HG03159 (cell line): ENCODE measurements around the gene FAT1.

Experiments
- ATAC-seq: cut with Tn5 transposase; IDR thresholded peaks from one replicate; pipeline ENCODE4 v1.9.1; 2021; ENCODE audit warnings: mild to moderate bottlenecking, moderate library complexity; ENCODE audit not compliant: unreplicated experiment

Gene FAT1

GRCh38 chr4:186658657-186659056, 65.0 kb downstream of the FAT1 start:
- no peak for ATAC-seq

GRCh38 chr4:186657764-186658163, 65.9 kb downstream of the FAT1 start:
- ATAC-seq = no peak

GRCh38 chr4:186653969-186654368, 69.7 kb downstream of the FAT1 start:
- ATAC-seq = no peak

- no peak for ATAC-seq
Measured at GRCh38 chr4:186651624-186652023, 72.0 kb downstream of the FAT1 start.

GRCh38 chr4:186651181-186651603, 72.5 kb downstream of the FAT1 start:
- no peak for ATAC-seq

- ATAC-seq = no peak
Measured at GRCh38 chr4:186650401-186651180, 73.1 kb downstream of the FAT1 start.

GRCh38 chr4:186647821-186648220, 75.8 kb downstream of the FAT1 start:
- no peak for ATAC-seq

GRCh38 chr4:186644737-186645261, 78.9 kb downstream of the FAT1 start:
- ATAC-seq = no peak

- no peak for ATAC-seq
Measured at GRCh38 chr4:186644311-186644638, 79.4 kb downstream of the FAT1 start.

- ATAC-seq = no peak
Measured at GRCh38 chr4:186643501-186644310, 80.0 kb downstream of the FAT1 start.

GRCh38 chr4:186642998-186643397, 80.7 kb downstream of the FAT1 start:
- ATAC-seq = no peak

- ATAC-seq = no peak
Measured at GRCh38 chr4:186642530-186642929, 81.1 kb downstream of the FAT1 start.

GRCh38 chr4:186634591-186635128, 89.0 kb downstream of the FAT1 start:
- no peak for ATAC-seq

GRCh38 chr4:186633844-186634243, 89.8 kb downstream of the FAT1 start:
- ATAC-seq = no peak

GRCh38 chr4:186630128-186630527, 93.5 kb downstream of the FAT1 start:
- no peak for ATAC-seq

GRCh38 chr4:186628058-186628711, 95.5 kb downstream of the FAT1 start:
- no peak for ATAC-seq

- ATAC-seq = no peak
Measured at GRCh38 chr4:186627226-186627865, 96.3 kb downstream of the FAT1 start.

- ATAC-seq = no peak
Measured at GRCh38 chr4:186624951-186625350, 98.7 kb downstream of the FAT1 start.

- no peak for ATAC-seq
Measured at GRCh38 chr4:186623546-186623945, 100.1 kb downstream of the FAT1 start.

- ATAC-seq = no peak
Measured at GRCh38 chr4:186622788-186623464, 100.7 kb downstream of the FAT1 start.
